Epithelial cell of proximal tubule (primary cell): ENCODE measurements around the gene KIAA1217. TPM values are rescaled to one million over a fixed set of nuclear protein-coding genes. Genes with fewer than 3 reads are reported as not detected.

Experiments used
- DNase-seq: peaks from one replicate; pipeline ENCODE4 v3.0.0-alpha.2; 2011; ENCODE audit warnings: low read depth
- H3K4me3 ChIP-seq: 2 replicates; pipeline ENCODE4 v1.5.1; 2011; ENCODE audit warnings: low read depth, mild to moderate bottlenecking, low read length
- CTCF ChIP-seq: conservative IDR thresholded peaks from 2 replicates; pipeline ENCODE4 v1.5.1; 2012; ENCODE audit warnings: low read depth, mild to moderate bottlenecking, low read length
- total RNA-seq: library from RNA; depleted of rRNA; stranded (reverse); fragments of >200 nt; gene quantifications from 2 replicates; pipeline ENCODE4 v1.2.3, GENCODE V29; 2015

The KIAA1217 gene
- total RNA-seq, 1 donor from 2014 or later, result 20.2 TPM

GRCh38 chr10:24381235-24382010 is 172.5 kb downstream of the KIAA1217 start:
- DNase-seq, result no peak
- H3K4me3 ChIP-seq, result no peak overlapping the region
- no peak for TF ChIP-seq CTCF

GRCh38 chr10:24382045-24382444 is 173.1 kb downstream of the KIAA1217 start:
- DNase-seq, result no peak
- no peak for TF ChIP-seq CTCF
- no peak overlapping the region for H3K4me3 ChIP-seq

- no peak for DNase-seq
Observed at GRCh38 chr10:24382596-24382978, 173.6 kb downstream of the KIAA1217 start.

GRCh38 chr10:24382979-24383663 is 174.2 kb downstream of the KIAA1217 start:
- no peak overlapping the region for H3K4me3 ChIP-seq
- DNase-seq, result no peak
- no peak for TF ChIP-seq CTCF

More at GRCh38 chr10:24382596-24382978, 173.6 kb downstream of the KIAA1217 start:
- no peak for TF ChIP-seq CTCF
- no peak overlapping the region for H3K4me3 ChIP-seq

- DNase-seq, result peak; percentile 95
- no peak overlapping the region for H3K4me3 ChIP-seq
- peak; percentile 71 for TF ChIP-seq CTCF
Observed at GRCh38 chr10:24383681-24384106, 174.8 kb downstream of the KIAA1217 start.

- no peak for TF ChIP-seq CTCF
- no peak overlapping the region for H3K4me3 ChIP-seq
- no peak for DNase-seq
Observed at GRCh38 chr10:24384954-24385353, 176.0 kb downstream of the KIAA1217 start.

- DNase-seq, result no peak
Observed at GRCh38 chr10:24385776-24386175, 176.8 kb downstream of the KIAA1217 start.

More at GRCh38 chr10:24385776-24386175, 176.8 kb downstream of the KIAA1217 start:
- no peak overlapping the region for H3K4me3 ChIP-seq
- TF ChIP-seq CTCF, result no peak
